Measurements from ENCODE around the gene UBE2D4. TPM values are rescaled to one million over a fixed set of nuclear protein-coding genes. Genes with fewer than 3 reads are reported as not detected.

The UBE2D4 gene
- total and polyA plus RNA-seq, 9 of the 15 experiments (the other 6 are each of a cell fraction or from before 2014, with no cell fraction given): 3.3 to 16.2 (median 7.5) TPM

GRCh38 chr7:43926798-43927123, 525 bp downstream of the UBE2D4 start (continued):
- TF ChIP-seq ZNF76 (CRISPR knock-in tag; IDR thresholded peaks at IDR 0.05; ENCODE audit: borderline replicate concordance) (no peak), KLF10 (CRISPR knock-in tag; IDR thresholded peaks at IDR 0.05) (no peak), SETDB1 (IDR thresholded peaks at IDR 0.05; ENCODE audit: low read length) (no peak), FOSL1 (tag; conservative IDR thresholded peaks at IDR 0.05) (peak; percentile 1; the same call in 1 of the 2 replicates), SMARCA4 (IDR thresholded peaks at IDR 0.05) (no peak), RHOXF2B (CRISPR knock-in tag; conservative IDR thresholded peaks at IDR 0.05) (no peak), STAT6 (CRISPR knock-in tag; IDR thresholded peaks at IDR 0.05) (no peak), ZBTB11 (CRISPR knock-in tag; IDR thresholded peaks at IDR 0.05) (no peak), MYNN (IDR thresholded peaks at IDR 0.05) (no peak), MYNN (CRISPR knock-in tag; IDR thresholded peaks at IDR 0.05) (no peak), ZBTB7A (IDR thresholded peaks at IDR 0.05; ENCODE audit: borderline replicate concordance, control insufficient read depth, low read depth, low read length) (peak; percentile 36; the same call in 1 of the 2 replicates), ZNF511 (CRISPR knock-in tag; IDR thresholded peaks at IDR 0.05) (no peak), TCF15 (CRISPR knock-in tag; IDR thresholded peaks at IDR 0.05) (no peak), USF1 (CRISPR knock-in tag; IDR thresholded peaks at IDR 0.05) (no peak), HNRNPUL1 (IDR thresholded peaks at IDR 0.05; ENCODE audit: low read length) (no peak), SMAD3 (CRISPR knock-in tag; conservative IDR thresholded peaks at IDR 0.05) (no peak), ZNF668 (CRISPR knock-in tag; IDR thresholded peaks at IDR 0.05) (no peak), ARNT (IDR thresholded peaks at IDR 0.05) (no peak), HDAC1 (IDR thresholded peaks at IDR 0.05) (peak in 1 of 2 experiments; percentile 70; a peak in 2 of 4 replicates)
